Upper lobe of right lung (tissue), 1 donor: ENCODE results near the gene UBR7. TPM values are rescaled to one million over a fixed set of nuclear protein-coding genes. Genes with fewer than 3 reads are reported as not detected.

Source experiments
- ATAC-seq: fragments of 200-7000 bp; cut with Tn5 transposase; one replicate; pipeline ENCODE4 v1.9.1; 2020; ENCODE audit warnings: mild to moderate bottlenecking, moderate library complexity
- DNase-seq: peaks from one replicate; pipeline ENCODE4 v3.0.0-alpha.2; 2020
- H3K27ac ChIP-seq: fragments of 200-600 bp; one replicate; pipeline ENCODE4 v1.8.0; 2022
- H3K27me3 ChIP-seq: fragments of 200-600 bp; one replicate; pipeline ENCODE4 v1.8.0; 2022; ENCODE audit warnings: mild to moderate bottlenecking
- H3K36me3 ChIP-seq: fragments of 200-600 bp; one replicate; pipeline ENCODE4 v1.8.0; 2022
- H3K4me1 ChIP-seq: fragments of 200-600 bp; one replicate; pipeline ENCODE4 v1.8.0; 2022
- H3K4me3 ChIP-seq: fragments of 200-600 bp; one replicate; pipeline ENCODE4 v1.8.0; 2022; ENCODE audit warnings: mild to moderate bottlenecking
- H3K9me3 ChIP-seq: fragments of 200-600 bp; one replicate; pipeline ENCODE4 v1.8.0; 2022
- intact Hi-C: fragments of 100-400 bp; cut with DNase I; formaldehyde crosslinking; loops from one replicate; pipeline ENCODE4 v1.11.0; 2022
- total RNA-seq: library from RNA; stranded (reverse); fragmentation: NEBNext Ultra II Directional; extraction: Animal tissue kit (Norgen Biotek cat#: 25700); gene quantifications from one replicate; pipeline ENCODE4 v1.2.1, GENCODE V29; 2021
- TF ChIP-seq, protein P1 (sequence below): fragments of 200-600 bp; IDR thresholded peaks from one replicate; pipeline ENCODE4 v1.8.0; 2022; ENCODE audit warnings: antibody characterized with exemption
- donor health status: DM: no; HTN: yes; CAD: no; lungs with severe emphysema.

Gene UBR7
- total RNA-seq, 1 donor from 2014 or later: 13.8 TPM

DNA sequence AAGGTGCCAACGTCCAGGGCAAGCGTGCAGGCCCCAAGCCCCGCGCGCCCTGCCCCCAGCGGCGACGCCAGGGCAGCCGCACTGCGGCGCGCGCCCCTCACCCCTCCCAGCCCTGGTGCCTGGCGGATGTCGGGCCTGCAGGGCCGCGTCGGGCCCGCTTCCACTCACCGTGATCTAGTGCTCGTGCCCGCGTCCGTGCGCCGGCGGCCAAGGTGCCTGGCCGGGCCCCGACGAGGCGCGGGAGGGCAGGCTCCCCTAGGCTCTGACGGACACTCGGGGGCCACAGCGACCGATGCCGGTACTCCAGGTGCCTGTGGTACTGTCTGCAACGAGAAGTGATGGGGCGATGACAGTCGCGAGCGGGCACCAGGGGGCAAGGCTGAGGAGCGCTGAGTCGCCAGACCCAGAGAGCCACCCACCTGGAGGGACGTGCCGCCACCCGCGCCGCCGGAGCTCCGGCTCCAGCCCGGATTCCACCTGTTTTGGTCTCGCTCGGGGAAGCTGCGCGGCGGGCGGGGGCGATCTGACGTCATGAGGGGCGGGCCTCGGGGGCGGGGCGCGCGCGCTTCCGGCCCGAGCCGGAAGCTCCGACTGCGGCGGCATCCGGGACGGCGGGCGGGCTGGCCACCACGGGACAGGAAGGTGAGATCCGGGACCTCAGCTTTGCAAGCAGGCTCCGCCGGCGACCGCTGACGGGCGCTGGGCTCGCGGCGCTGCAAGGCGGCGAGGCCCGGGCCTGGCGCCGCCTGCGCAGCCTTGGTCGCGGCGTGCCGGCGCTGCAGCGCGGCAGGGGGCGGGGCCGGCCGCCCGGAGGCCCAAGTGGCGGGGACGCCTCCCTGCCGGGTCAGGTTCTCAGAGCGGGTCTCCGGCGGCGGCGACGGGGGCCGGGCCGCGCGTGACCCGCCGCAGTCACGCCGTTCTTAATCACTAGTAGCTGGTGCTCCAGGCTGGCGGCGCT is 22.4 kb upstream of the UBR7 start, which contains the start of the genes LYSET and MOAP1:
LYSET (plus strand) TSS at position 927 of the 958 bp plus-strand sequence. CDS start 89 bp downstream, outside the sequence.
MOAP1 (minus strand) TSS at position 507 of the 958 bp plus-strand sequence. CDS start 655 bp downstream, outside the sequence.
- TF ChIP-seq, protein P1, sequence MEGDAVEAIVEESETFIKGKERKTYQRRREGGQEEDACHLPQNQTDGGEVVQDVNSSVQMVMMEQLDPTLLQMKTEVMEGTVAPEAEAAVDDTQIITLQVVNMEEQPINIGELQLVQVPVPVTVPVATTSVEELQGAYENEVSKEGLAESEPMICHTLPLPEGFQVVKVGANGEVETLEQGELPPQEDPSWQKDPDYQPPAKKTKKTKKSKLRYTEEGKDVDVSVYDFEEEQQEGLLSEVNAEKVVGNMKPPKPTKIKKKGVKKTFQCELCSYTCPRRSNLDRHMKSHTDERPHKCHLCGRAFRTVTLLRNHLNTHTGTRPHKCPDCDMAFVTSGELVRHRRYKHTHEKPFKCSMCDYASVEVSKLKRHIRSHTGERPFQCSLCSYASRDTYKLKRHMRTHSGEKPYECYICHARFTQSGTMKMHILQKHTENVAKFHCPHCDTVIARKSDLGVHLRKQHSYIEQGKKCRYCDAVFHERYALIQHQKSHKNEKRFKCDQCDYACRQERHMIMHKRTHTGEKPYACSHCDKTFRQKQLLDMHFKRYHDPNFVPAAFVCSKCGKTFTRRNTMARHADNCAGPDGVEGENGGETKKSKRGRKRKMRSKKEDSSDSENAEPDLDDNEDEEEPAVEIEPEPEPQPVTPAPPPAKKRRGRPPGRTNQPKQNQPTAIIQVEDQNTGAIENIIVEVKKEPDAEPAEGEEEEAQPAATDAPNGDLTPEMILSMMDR: peak; percentile 37
- ATAC-seq: peak; percentile 93
- peaks cover 26% of the 10 kb centered on the region for H3K4me1 ChIP-seq
- H3K4me3 ChIP-seq: peak within 1 kb of the TSS; percentile 95
- H3K27ac ChIP-seq: peak within 1 kb of the TSS; percentile 97
- no peaks in the 10 kb centered on the region for H3K9me3 ChIP-seq
- DNase-seq: peak; percentile 95
- no peaks in the 10 kb centered on the region for H3K27me3 ChIP-seq
- H3K36me3 ChIP-seq: peaks cover 33% of the 10 kb centered on the region
- intact Hi-C loops: no loop called here

DNA sequence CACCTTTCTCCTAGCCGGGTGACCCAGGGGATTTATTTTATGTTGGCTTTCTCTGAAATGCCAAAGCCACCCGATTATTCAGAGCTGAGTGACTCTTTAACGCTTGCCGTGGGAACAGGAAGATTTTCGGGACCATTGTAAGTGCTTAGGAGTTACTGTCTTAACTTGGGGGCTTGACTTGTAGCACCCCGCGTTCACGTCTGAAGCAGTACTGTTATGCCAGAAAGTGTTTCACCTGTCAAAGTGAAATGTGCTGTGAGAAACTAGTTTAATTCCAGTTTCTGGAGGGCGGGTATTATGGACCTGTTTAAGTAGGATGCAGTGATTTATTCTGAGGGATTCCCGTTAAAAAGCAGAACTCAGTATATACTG is 21.7 kb upstream of the UBR7 start:
- TF ChIP-seq, protein P1: no peak

DNA sequence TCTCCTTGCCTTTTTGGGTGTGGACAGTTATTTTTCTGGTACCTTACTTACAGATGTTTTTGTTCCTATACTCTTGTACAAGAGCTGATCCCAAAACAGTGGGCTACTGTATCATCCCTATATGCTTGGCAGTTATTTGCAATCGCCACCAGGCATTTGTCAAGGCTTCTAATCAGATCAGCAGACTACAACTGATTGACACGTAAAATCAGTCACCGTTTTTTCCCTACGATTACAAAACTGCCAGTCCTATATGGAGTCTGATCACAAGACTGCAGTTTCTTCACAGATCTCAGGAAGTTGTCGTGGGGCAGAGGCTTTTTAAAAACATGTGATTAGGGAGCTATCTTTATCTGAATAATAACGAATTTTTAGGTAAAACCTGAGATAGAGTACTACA is 20.6 kb upstream of the UBR7 start:
- Histone ChIP-seq H3K4me1 (peaks cover 29% of the 10 kb centered on the region), H3K27ac (peak overlapping the region; percentile 48), H3K9me3 (no peaks in the 10 kb centered on the region), H3K27me3 (no peaks in the 10 kb centered on the region), H3K4me3 (peak overlapping the region; percentile 95), H3K36me3 (peaks cover 30% of the 10 kb centered on the region)
- ATAC-seq (no peak), DNase-seq (no peak)
- TF ChIP-seq, protein P1: no peak
- intact Hi-C loops: no loop called here

More for the DNA sequence above, 21.7 kb upstream of the UBR7 start:
- ATAC-seq: no peak
- Histone ChIP-seq H3K4me1 (peaks cover 29% of the 10 kb centered on the region), H3K36me3 (peaks cover 33% of the 10 kb centered on the region), H3K27ac (peak overlapping the region; percentile 97), H3K9me3 (no peaks in the 10 kb centered on the region), H3K27me3 (no peaks in the 10 kb centered on the region), H3K4me3 (peak overlapping the region; percentile 95)
- intact Hi-C loops: no loop called here
- no peak for DNase-seq

DNA sequence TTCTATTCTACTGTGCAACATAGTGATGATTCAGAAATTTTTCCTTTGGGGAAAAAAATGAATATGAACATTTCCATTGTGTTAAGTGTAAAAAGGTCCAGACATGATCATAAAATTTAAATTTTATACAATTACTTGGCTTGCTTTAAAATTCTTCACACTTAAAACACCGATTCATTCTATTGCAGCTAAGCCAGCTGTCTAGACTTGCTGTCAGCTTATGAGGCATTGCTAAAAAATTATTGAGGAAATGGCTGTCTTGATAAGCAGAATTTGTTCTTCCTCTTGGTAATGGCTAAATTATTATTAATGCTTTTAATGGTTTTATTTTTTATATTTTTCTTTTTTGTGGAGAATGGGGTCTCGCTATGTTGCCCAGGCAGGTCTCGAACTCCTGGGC is 20.1 kb upstream of the UBR7 start:
- Histone ChIP-seq H3K27me3 (no peaks in the 10 kb centered on the region), H3K27ac (no peak overlapping the region), H3K36me3 (peaks cover 27% of the 10 kb centered on the region), H3K4me3 (no peak overlapping the region), H3K4me1 (peaks cover 29% of the 10 kb centered on the region), H3K9me3 (no peaks in the 10 kb centered on the region)
- ATAC-seq (no peak), DNase-seq (no peak)
- TF ChIP-seq, protein P1: no peak
- intact Hi-C loops: no loop called here

DNA sequence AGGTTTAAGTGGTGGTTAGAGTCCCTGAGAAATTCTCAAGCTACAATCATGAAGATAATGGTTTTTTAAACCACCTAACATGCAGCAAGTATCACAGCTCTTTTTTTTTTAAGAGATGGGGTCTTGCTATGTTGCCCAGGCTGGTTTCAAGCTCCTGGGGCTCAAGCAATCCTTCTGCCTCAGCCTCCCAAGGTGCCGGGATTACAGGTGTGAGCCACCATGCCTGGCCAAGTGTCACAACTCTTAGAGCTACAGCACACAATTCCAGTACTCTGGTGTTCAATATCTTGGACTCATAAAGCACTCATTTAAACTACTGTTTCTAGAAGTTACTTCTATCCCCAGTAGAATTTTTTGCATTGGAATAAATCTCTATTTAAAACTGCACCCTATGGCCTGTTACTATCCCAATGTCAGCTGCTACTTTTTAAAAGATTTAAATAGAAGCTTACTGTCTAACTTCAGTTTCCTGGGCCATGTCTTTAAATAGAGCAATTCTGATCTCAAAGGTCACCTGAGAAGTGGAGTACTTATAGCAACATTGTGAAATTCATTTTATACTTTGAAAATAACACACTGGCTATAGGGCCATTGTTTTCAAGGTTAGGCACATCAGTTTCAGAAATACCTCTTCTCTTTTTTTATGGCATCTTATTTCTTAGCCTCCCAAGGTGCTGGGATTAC is 11.6 kb upstream of the UBR7 start:
- ATAC-seq (no peak), DNase-seq (no peak)
- Histone ChIP-seq H3K4me1 (no peaks in the 10 kb centered on the region), H3K4me3 (no peak overlapping the region), H3K36me3 (no peaks in the 10 kb centered on the region), H3K27me3 (no peaks in the 10 kb centered on the region), H3K27ac (no peak overlapping the region), H3K9me3 (no peaks in the 10 kb centered on the region)
- intact Hi-C loops: no loop called here
- TF ChIP-seq, protein P1: no peak
